HEK293 (cell line): ENCODE measurements around the gene COL5A2.

Experiments
- CTCF ChIA-PET: fragments of 350-600 bp; formaldehyde crosslinking; extraction: SDS; loops from one replicate; lab custom pipeline; 2021; ENCODE audit warnings: antibody characterized with exemption; lab: Yijun Ruan, JAX
- POLR2A ChIA-PET: fragments of 300-600 bp; formaldehyde crosslinking; extraction: SDS; loops from one replicate; lab custom pipeline; 2020; ENCODE audit warnings: antibody characterized with exemption, inconsistent platforms; lab: Yijun Ruan, JAX
- H3K27ac ChIP-seq: fragments of 200-500 bp; sonication (Bioruptor generic); 2 replicates; pipeline ENCODE4 v1.5.1; 2014; ENCODE audit warnings: low read depth, low read length, control low read depth, inconsistent platforms; ENCODE audit errors: extremely low read depth
- H3K36me3 ChIP-seq, 2 experiments: fragments of 200-500 bp in 1 of 2; sonication (Bioruptor generic) in 1 of 2; 1 replicate in 1 of 2; 2 replicates in 1 of 2; pipeline ENCODE4 v1.5.1; 2014 to 2017; ENCODE audit warnings: inconsistent platforms in 2 of 2, low read length in 2 of 2; ENCODE audit not compliant: control insufficient read depth in 2 of 2, insufficient read depth in 1 of 2
- H3K4me1 ChIP-seq: fragments of 200-500 bp; sonication (Bioruptor generic); 2 replicates; pipeline ENCODE4 v1.5.1; 2014; ENCODE audit warnings: mild to moderate bottlenecking, low read length, inconsistent platforms; ENCODE audit not compliant: control insufficient read depth, insufficient read depth
- H3K4me3 ChIP-seq: 2 replicates; pipeline ENCODE4 v1.5.1; 2011; ENCODE audit warnings: low read depth, mild to moderate bottlenecking, control low read depth, low read length, moderate library complexity
- H3K9me3 ChIP-seq: fragments of 200-500 bp; sonication (Bioruptor generic); 2 replicates; pipeline ENCODE4 v1.5.1; 2014; ENCODE audit warnings: low read depth, low read length, inconsistent platforms; ENCODE audit not compliant: control insufficient read depth, insufficient read depth
- GLIS1 ChIP-seq: fragments of 450-650 bp; formaldehyde crosslinking; IDR thresholded peaks from 2 replicates; pipeline ENCODE4 v1.5.1; 2016; ENCODE audit warnings: missing biosample characterization, missing genetic modification characterization
- KLF8 ChIP-seq: fragments of 450-650 bp; formaldehyde crosslinking; IDR thresholded peaks from 2 replicates; pipeline ENCODE4 v1.5.1; 2016; ENCODE audit warnings: missing biosample characterization, missing genetic modification characterization
- MEIS1 ChIP-seq: sonication (generic); formaldehyde crosslinking; IDR thresholded peaks from 2 replicates; pipeline ENCODE4 v1.8.1; 2022; ENCODE audit warnings: missing genetic modification reagents, mild to moderate bottlenecking, borderline replicate concordance
- PRDM2 ChIP-seq: fragments of 450-650 bp; formaldehyde crosslinking; IDR thresholded peaks from 2 replicates; pipeline ENCODE4 v1.5.1; 2016; ENCODE audit warnings: missing biosample characterization, missing genetic modification characterization, borderline replicate concordance
- ZBTB10 ChIP-seq: fragments of 450-650 bp; formaldehyde crosslinking; IDR thresholded peaks from 2 replicates; pipeline ENCODE4 v1.5.1; 2016; ENCODE audit warnings: missing biosample characterization, missing genetic modification characterization
- ZBTB6 ChIP-seq: fragments of 450-650 bp; formaldehyde crosslinking; IDR thresholded peaks from 2 replicates; pipeline ENCODE4 v1.5.1; 2017; ENCODE audit warnings: missing biosample characterization, missing genetic modification characterization
- ZBTB8A ChIP-seq: fragments of 450-650 bp; formaldehyde crosslinking; IDR thresholded peaks from 2 replicates; pipeline ENCODE4 v1.5.1; 2016; ENCODE audit warnings: missing biosample characterization, missing genetic modification characterization
- ZEB2 ChIP-seq: fragments of 450-650 bp; formaldehyde crosslinking; IDR thresholded peaks from 2 replicates; pipeline ENCODE4 v1.5.1; 2016; ENCODE audit warnings: missing biosample characterization, missing genetic modification characterization
- ZFHX2 ChIP-seq: fragments of 450-650 bp; formaldehyde crosslinking; conservative IDR thresholded peaks from 2 replicates; pipeline ENCODE4 v1.5.1; 2016; ENCODE audit warnings: missing biosample characterization, missing genetic modification characterization
- ZNF221 ChIP-seq: fragments of 450-650 bp; formaldehyde crosslinking; IDR thresholded peaks from 2 replicates; pipeline ENCODE4 v1.5.1; 2017; ENCODE audit warnings: missing biosample characterization, missing genetic modification characterization, borderline replicate concordance
- ZNF266 ChIP-seq: fragments of 450-650 bp; formaldehyde crosslinking; IDR thresholded peaks from 2 replicates; pipeline ENCODE4 v1.5.1; 2016; ENCODE audit warnings: missing biosample characterization, missing genetic modification characterization, low read depth
- ZNF335 ChIP-seq: fragments of 450-650 bp; formaldehyde crosslinking; conservative IDR thresholded peaks from 2 replicates; pipeline ENCODE4 v1.5.1; 2016; ENCODE audit warnings: missing biosample characterization, missing genetic modification characterization
- ZNF341 ChIP-seq: fragments of 450-650 bp; formaldehyde crosslinking; IDR thresholded peaks from 2 replicates; pipeline ENCODE4; 2016; ENCODE audit warnings: low read depth, missing biosample characterization, missing genetic modification characterization
- ZNF362 ChIP-seq: fragments of 450-650 bp; formaldehyde crosslinking; IDR thresholded peaks from 2 replicates; pipeline ENCODE4 v1.5.1; 2016; ENCODE audit warnings: missing biosample characterization, missing genetic modification characterization
- ZNF513 ChIP-seq: fragments of 450-650 bp; IDR thresholded peaks from 2 replicates; pipeline ENCODE4 v1.5.1; 2018; ENCODE audit warnings: missing biosample characterization, missing genetic modification characterization
- ZNF654 ChIP-seq: fragments of 450-650 bp; formaldehyde crosslinking; IDR thresholded peaks from 2 replicates; pipeline ENCODE4 v1.5.1; 2016; ENCODE audit warnings: low read depth, missing biosample characterization, missing genetic modification characterization
- ZNF704 ChIP-seq: fragments of 450-650 bp; formaldehyde crosslinking; IDR thresholded peaks from 2 replicates; pipeline ENCODE4 v1.5.1; 2016; ENCODE audit warnings: missing biosample characterization, missing genetic modification characterization
- ZNF76 ChIP-seq: fragments of 450-650 bp; formaldehyde crosslinking; IDR thresholded peaks from 2 replicates; pipeline ENCODE4; 2016; ENCODE audit warnings: low read depth, missing biosample characterization, missing genetic modification characterization, borderline replicate concordance
- ZXDB ChIP-seq: fragments of 450-650 bp; formaldehyde crosslinking; IDR thresholded peaks from 2 replicates; pipeline ENCODE4 v1.5.1; 2016; ENCODE audit warnings: missing biosample characterization, missing genetic modification characterization
- TF ChIP-seq, protein P1 (sequence below): fragments of 450-650 bp; formaldehyde crosslinking; IDR thresholded peaks from 2 replicates; pipeline ENCODE4 v1.5.1; 2016; ENCODE audit warnings: missing biosample characterization, missing genetic modification characterization

The COL5A2 gene

DNA sequence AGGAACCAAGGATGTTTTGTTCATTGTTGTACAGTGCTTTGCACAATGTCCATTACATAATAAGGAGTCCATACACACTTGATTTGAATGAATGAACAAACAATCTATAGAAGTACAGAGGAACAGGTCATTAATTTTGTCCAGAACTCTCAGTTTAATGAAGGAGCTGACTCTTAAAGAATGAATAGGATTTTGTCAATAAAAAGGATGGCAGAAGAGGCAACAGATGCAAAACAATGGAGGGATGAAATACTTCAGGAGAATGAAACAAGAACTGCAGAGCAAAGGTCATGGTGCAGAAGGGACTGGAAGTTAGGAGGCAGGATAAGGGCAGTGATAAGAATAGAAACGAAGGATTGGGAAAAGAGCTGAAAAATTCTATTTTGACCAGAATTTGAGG, 28.7 kb upstream of the COL5A2 start:
- CTCF ChIA-PET: no interaction called here
- POLR2A ChIA-PET: no interaction called here

More for the DNA sequence above, 28.7 kb upstream of the COL5A2 start:
- H3K4me1 ChIP-seq: no peaks in the 10 kb centered on the region; the same call in 1 of the 2 replicates
- TF ChIP-seq ZFHX2 (tag by site-specific recombination) (no peak), ZNF335 (tag by site-specific recombination) (no peak), MEIS1 (no peak), ZBTB10 (tag by site-specific recombination) (no peak), GLIS1 (no peak), ZNF266 (tag by site-specific recombination) (no peak), ZBTB6 (tag by site-specific recombination) (no peak), ZNF221 (no peak), ZNF704 (tag by site-specific recombination) (no peak), ZXDB (tag by site-specific recombination) (no peak), ZNF76 (tag by site-specific recombination) (no peak), ZNF513 (tag by site-specific recombination) (no peak), KLF8 (tag by site-specific recombination) (no peak), ZNF654 (tag by site-specific recombination) (no peak), ZNF341 (tag by site-specific recombination) (no peak), ZNF362 (tag by site-specific recombination) (no peak), ZEB2 (tag by site-specific recombination) (no peak), ZBTB8A (no peak), PRDM2 (tag by site-specific recombination) (no peak)
- TF ChIP-seq, protein P1, sequence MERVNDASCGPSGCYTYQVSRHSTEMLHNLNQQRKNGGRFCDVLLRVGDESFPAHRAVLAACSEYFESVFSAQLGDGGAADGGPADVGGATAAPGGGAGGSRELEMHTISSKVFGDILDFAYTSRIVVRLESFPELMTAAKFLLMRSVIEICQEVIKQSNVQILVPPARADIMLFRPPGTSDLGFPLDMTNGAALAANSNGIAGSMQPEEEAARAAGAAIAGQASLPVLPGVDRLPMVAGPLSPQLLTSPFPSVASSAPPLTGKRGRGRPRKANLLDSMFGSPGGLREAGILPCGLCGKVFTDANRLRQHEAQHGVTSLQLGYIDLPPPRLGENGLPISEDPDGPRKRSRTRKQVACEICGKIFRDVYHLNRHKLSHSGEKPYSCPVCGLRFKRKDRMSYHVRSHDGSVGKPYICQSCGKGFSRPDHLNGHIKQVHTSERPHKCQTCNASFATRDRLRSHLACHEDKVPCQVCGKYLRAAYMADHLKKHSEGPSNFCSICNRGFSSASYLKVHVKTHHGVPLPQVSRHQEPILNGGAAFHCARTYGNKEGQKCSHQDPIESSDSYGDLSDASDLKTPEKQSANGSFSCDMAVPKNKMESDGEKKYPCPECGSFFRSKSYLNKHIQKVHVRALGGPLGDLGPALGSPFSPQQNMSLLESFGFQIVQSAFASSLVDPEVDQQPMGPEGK (tag by site-specific recombination): no peak
- no peak overlapping the region for H3K27ac ChIP-seq
- H3K4me3 ChIP-seq: no peak overlapping the region
- H3K36me3 ChIP-seq: no peaks in the 10 kb centered on the region
- no peaks in the 10 kb centered on the region for H3K9me3 ChIP-seq
